ENCODE data around the gene TPO.

The TPO gene

DNA sequence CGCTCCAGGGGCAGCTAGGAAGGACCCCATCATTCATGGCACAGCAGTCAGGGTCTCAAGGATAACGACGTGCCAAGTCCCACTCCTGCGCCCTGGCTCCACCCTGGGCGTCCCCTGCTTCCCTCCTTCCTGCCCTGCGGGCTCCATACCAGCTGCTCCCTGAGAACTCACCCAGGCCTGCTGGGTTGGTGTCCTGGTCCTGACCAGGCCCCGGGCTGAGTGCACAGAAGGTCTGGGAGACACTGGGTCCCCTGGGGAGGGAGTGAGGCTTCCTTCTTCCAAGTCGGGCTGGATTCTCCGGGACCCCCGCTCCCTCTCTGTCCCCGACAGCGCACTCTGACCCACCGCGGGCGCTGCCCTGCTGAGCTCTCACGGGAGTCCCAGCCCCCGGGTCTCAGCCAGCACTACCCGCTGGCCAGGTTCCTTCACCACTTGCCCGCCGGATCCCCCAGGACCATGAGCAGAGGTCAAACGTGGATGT is 170.8 kb downstream of the TPO start:
- no peak for DNase-seq (ENCODE audit: low read depth in 2 of 2)

- DNase-seq (ENCODE audit: low read depth in 2 of 2): no peak
Observed at GRCh38 chr2:1584691-1585485, 171.6 kb downstream of the TPO start.

DNA sequence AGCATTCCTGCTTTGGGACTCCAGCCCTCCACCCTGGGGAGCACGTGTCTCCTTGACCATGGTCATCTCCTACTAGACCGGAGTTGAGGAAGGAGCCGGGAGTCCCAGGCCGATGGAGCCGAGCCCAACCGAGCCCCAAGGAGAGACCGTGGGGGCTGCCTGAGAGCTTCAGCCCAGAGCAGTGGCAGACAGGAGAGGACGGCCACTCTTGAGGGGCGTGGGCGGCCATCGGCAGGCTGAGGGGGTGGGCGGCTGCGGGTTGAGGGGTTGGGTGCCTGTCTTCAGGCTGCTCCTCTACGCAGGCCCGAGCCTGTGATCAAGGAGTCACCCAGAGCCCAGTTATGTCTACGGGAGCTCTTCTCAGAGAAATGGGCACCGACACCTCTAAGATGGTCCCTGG is 172.4 kb downstream of the TPO start:
- no peak for DNase-seq (ENCODE audit: low read depth in 2 of 2)

GRCh38 chr2:1586251-1586922 is 173.1 kb downstream of the TPO start:
- no peak for DNase-seq (ENCODE audit: low read depth in 2 of 2)

DNA sequence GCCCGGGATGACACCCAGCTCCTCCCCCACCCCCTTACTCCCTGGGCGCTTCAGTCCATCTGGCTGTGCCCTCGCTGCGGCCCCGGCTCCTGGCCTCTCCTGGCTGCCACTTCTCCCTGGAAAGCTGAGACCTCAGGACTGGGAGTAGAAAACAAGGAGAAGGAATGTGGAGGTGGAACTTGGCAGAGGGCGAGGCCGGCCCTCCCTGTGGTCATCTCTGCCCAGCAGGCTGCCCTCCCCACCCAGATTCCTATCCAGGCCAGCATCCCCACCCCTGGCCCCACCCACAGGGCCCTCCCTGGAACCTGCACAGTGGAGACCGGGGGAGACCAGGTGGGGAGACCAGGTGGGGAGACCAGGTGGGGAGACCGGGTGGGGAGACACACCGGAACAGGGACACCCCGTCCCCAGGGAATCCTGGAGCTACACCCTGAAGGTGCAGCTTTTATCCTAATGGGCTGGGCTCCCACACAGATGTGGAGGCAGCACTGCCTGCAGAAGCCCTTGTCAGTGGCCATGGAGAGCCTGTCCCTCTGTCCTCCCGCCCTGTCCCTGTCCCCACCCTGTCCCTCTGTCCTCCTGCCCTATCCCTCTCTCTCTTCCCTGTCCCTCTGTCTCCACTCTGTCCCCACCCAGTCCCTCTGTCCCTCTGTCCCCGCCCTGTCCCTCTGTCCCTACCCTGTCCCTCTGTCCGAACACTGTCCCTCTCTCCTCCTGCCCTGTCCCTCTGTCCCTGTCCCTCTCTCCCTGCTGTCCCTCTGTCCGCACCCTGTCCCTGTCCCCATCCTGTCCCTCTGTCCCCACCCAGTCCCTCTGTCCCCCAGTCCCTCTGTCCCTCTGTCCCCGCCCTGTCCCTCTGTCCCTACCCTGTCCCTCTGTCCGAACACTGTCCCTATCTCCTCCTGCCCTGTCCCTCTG is 173.9 kb downstream of the TPO start:
- DNase-seq (ENCODE audit: low read depth in 2 of 2): no peak

DNA sequence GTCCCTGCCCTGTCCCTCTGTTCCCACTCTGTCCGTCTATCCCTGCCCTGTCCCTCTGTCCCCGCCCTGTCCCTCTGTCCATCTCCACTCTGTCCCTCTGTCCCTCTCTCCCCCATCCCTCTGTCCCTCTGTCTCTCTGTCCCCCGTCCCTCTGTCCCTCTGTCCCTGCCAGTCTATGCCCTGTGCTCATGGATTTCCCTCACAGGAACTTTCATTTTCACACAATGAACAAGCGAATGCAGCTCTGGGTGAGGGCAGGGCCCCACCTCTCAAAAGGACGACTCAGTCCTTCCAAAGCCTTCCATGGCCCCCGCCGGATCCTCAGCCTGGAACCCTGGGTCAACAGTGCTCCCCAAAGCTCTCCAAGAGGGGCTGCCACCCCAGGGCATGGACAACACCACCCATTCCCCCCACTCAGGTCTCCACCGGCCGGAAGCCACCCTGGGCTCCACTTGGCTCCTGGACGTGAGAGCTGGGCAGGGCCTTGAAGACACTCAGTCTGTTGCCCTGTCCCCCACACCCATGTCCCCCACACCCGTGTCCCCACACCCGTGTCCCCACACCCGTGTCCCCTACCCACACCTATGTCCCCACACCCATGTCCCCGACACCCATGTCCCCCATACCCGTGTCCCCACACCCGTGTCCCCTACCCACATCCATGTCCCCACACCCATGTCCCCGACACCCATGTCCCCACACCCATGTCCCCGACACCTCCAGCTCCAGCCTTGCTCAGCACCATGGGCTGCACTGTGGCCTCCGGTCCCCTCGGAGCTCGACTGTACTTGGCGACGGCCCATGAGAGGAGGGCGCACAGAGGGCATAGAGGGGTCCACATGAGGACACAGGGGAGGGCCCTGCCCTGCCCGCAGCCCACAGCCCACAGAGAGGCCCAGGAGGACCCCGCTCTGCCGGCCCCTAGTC is 175.1 kb downstream of the TPO start:
- DNase-seq (ENCODE audit: low read depth in 2 of 2): no peak

GRCh38 chr2:1588978-1589621 is 175.8 kb downstream of the TPO start:
- no peak for DNase-seq (ENCODE audit: low read depth in 2 of 2)

GRCh38 chr2:1590596-1591460 is 177.6 kb downstream of the TPO start:
- no peak for DNase-seq (ENCODE audit: low read depth in 2 of 2)

DNA sequence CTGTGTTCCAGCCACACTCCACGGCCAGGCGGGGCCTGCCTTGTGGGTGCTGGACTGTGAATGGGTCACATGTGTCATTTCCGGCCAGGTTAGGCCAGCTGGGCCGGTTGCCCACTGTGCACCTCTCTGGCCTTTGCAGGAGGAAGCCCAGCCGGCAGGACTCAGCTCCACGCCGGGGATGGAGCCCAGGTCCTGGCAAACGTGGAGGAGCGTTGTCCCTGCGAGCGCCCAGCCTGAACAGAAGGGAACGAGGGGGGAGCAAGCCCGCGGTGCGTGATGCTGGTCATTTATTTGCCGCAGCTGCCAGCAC is 178.2 kb downstream of the TPO start:
- no peak for DNase-seq (ENCODE audit: low read depth in 2 of 2)
